ENCODE measurements around the gene PIANP. TPM values are rescaled to one million over a fixed set of nuclear protein-coding genes. Genes with fewer than 3 reads are reported as not detected.

Gene PIANP
- total RNA-seq, 2 donors from 2014 or later = 2.6 to 7.1 TPM

GRCh38 chr12:6693832-6694355 lies 6.7 kb downstream of the PIANP start:
- no peaks in the 10 kb centered on the region for H3K36me3 Mint-ChIP-seq (ENCODE audit: low read depth)
- no peak overlapping the region for H3K27ac Mint-ChIP-seq
- no peak for TF ChIP-seq CTCF (conservative IDR thresholded peaks at IDR 0.05)

GRCh38 chr12:6692888-6693287 lies 7.7 kb downstream of the PIANP start:
- peaks cover 45% of the 10 kb centered on the region for H3K27me3 Mint-ChIP-seq (ENCODE audit: insufficient read depth)
- no peak for DNase-seq
- no peak overlapping the region for H3K4me3 Mint-ChIP-seq
- H3K27ac Mint-ChIP-seq = no peak overlapping the region
- Histone ChIP-seq H3K9ac (ENCODE audit: extremely low read depth, low read length, poor library complexity, severe bottlenecking) (no peak overlapping the region), H3K36me3 (ENCODE audit: control insufficient read depth, insufficient read depth, low read length) (no peaks in the 10 kb centered on the region), H3K27ac (ENCODE audit: low read depth, low read length) (no peak overlapping the region), H3K4me1 (ENCODE audit: control insufficient read depth, insufficient read depth, low read length) (no peaks in the 10 kb centered on the region), H3K27me3 (ENCODE audit: control insufficient read depth, insufficient read depth, low read length, poor library complexity, severe bottlenecking) (no peaks in the 10 kb centered on the region), H3K9me3 (ENCODE audit: control insufficient read depth, low read length) (no peaks in the 10 kb centered on the region), H3K4me3 (ENCODE audit: low read length) (no peak overlapping the region)
- no peak for TF ChIP-seq CTCF (conservative IDR thresholded peaks at IDR 0.05)
- H3K4me1 Mint-ChIP-seq = peaks cover 13% of the 10 kb centered on the region
- 77% methylated on average over 2 of the region's 2 CpGs; no CpG with 5 or more reads in 1 of the 2 experiments for WGBS, 2 experiments (ENCODE audit: insufficient coverage in 1 of 2, insufficient read length in 1 of 2)
- H3K9me3 Mint-ChIP-seq = no peaks in the 10 kb centered on the region
- no peaks in the 10 kb centered on the region for H3K36me3 Mint-ChIP-seq (ENCODE audit: low read depth)

More at GRCh38 chr12:6693832-6694355, 6.7 kb downstream of the PIANP start:
- Histone ChIP-seq H3K27me3 (ENCODE audit: control insufficient read depth, insufficient read depth, low read length, poor library complexity, severe bottlenecking) (peaks cover under 1% of the 10 kb centered on the region), H3K9ac (ENCODE audit: extremely low read depth, low read length, poor library complexity, severe bottlenecking) (no peak overlapping the region), H3K27ac (ENCODE audit: low read depth, low read length) (no peak overlapping the region), H3K36me3 (ENCODE audit: control insufficient read depth, insufficient read depth, low read length) (no peaks in the 10 kb centered on the region), H3K4me3 (ENCODE audit: low read length) (no peak overlapping the region), H3K9me3 (ENCODE audit: control insufficient read depth, low read length) (no peaks in the 10 kb centered on the region), H3K4me1 (ENCODE audit: control insufficient read depth, insufficient read depth, low read length) (no peaks in the 10 kb centered on the region)
- Mint-ChIP-seq H3K27me3 (ENCODE audit: insufficient read depth) (peaks cover 55% of the 10 kb centered on the region), H3K9me3 (no peaks in the 10 kb centered on the region), H3K4me1 (peaks cover 15% of the 10 kb centered on the region), H3K4me3 (no peak overlapping the region)
- WGBS, 2 experiments (ENCODE audit: insufficient coverage in 1 of 2, insufficient read length in 1 of 2) = 83 to 89% methylated on average over 3 to 4 of the region's 4 CpGs
- DNase-seq = no peak

GRCh38 chr12:6691473-6691872 lies 9.1 kb downstream of the PIANP start:
- peaks cover 6% of the 10 kb centered on the region for H3K36me3 Mint-ChIP-seq (ENCODE audit: low read depth)
- DNase-seq = no peak
- 92 to 100% methylated on average over 1 to 4 of the region's 4 CpGs for WGBS, 2 experiments (ENCODE audit: insufficient coverage in 1 of 2, insufficient read length in 1 of 2)
- H3K9ac ChIP-seq (ENCODE audit: extremely low read depth, low read length, poor library complexity, severe bottlenecking) = no peak overlapping the region
- no peaks in the 10 kb centered on the region for H3K9me3 Mint-ChIP-seq
- H3K36me3 ChIP-seq (ENCODE audit: control insufficient read depth, insufficient read depth, low read length) = peaks cover 8% of the 10 kb centered on the region
- no peak overlapping the region for H3K4me3 ChIP-seq (ENCODE audit: low read length)
- TF ChIP-seq CTCF (conservative IDR thresholded peaks at IDR 0.05) = no peak
- no peaks in the 10 kb centered on the region for H3K9me3 ChIP-seq (ENCODE audit: control insufficient read depth, low read length)
- H3K4me1 Mint-ChIP-seq = peaks cover 25% of the 10 kb centered on the region
- no peak overlapping the region for H3K4me3 Mint-ChIP-seq
- no peaks in the 10 kb centered on the region for H3K4me1 ChIP-seq (ENCODE audit: control insufficient read depth, insufficient read depth, low read length)
- peaks cover 34% of the 10 kb centered on the region for H3K27me3 Mint-ChIP-seq (ENCODE audit: insufficient read depth)
- no peak overlapping the region for H3K27ac ChIP-seq (ENCODE audit: low read depth, low read length)
- no peaks in the 10 kb centered on the region for H3K27me3 ChIP-seq (ENCODE audit: control insufficient read depth, insufficient read depth, low read length, poor library complexity, severe bottlenecking)
- H3K27ac Mint-ChIP-seq = no peak overlapping the region
